ENCODE measurements around the gene FRY. TPM values are rescaled to one million over a fixed set of nuclear protein-coding genes. Genes with fewer than 3 reads are reported as not detected.

Gene FRY
- total and polyA plus RNA-seq, 9 of the 15 experiments (the other 6 are each of a cell fraction or from before 2014, with no cell fraction given) = 0.03 to 0.31 (median 0.11) TPM; not detected in 3

DNA sequence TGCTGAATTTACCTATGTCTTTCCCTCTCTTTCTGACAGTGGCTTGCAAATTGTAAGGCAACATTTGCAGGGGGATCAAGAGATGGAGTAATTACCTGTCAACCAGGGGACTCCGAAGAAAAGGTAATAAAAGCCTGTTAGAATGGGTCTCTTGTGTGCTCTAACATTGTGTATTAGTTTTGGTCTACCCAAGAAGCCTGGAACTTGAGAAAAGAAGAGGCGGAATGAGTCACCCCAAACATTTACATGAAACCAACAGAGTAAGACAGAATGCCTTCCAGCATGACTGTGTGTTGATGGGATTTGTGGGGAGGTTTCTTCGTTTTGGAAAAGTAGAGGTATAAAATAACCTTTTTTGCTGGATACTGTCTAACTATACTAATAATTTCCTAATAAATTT lies 246.9 kb downstream of the FRY start (continued):
- TF ChIP-seq NONO (IDR thresholded peaks at IDR 0.05; ENCODE audit: low read depth in 2 of 2, low read length in 1 of 2) (no peak), CCNT2 (IDR thresholded peaks at IDR 0.05; ENCODE audit: borderline replicate concordance, extremely low read depth, insufficient read length, low read depth, low read length) (no peak), ZNF449 (CRISPR knock-in tag; IDR thresholded peaks at IDR 0.05) (no peak)

- ATAC-seq (no peak), FAIRE-seq (no peak), DNase-seq (ENCODE audit: extremely low read depth in 1 of 4, low spot score in 3 of 4) (no peak)
- Histone ChIP-seq H3K27me3 (ENCODE audit: control insufficient read depth in 2 of 2, insufficient read depth in 2 of 2, low read length in 2 of 2) (peaks cover 3 to 6% of the 10 kb centered on the region in 2 experiments; a peak in 4 of 5 replicates), H3K27ac (ENCODE audit: extremely low read depth, low read depth, low read length) (no peak overlapping the region), H3K4me3 (no peak overlapping the region), H3K36me3 (ENCODE audit: control insufficient read depth, insufficient read depth, low read length) (no peaks in the 10 kb centered on the region), H4K20me1 (replicated peaks; ENCODE audit: control insufficient read depth, insufficient read depth, low read length) (no peaks in the 10 kb centered on the region), H3K4me1 (replicated peaks in 1 of 2; ENCODE audit: control insufficient read depth in 2 of 2, insufficient read depth in 2 of 2, low read length in 2 of 2) (no peaks in the 10 kb centered on the region), H3K9me1 (ENCODE audit: control insufficient read depth, insufficient read depth, low read length) (no peaks in the 10 kb centered on the region), H3K4me2 (ENCODE audit: insufficient read depth, low read length) (no peak overlapping the region), H3K79me2 (ENCODE audit: control insufficient read depth, insufficient read depth, low read length) (no peaks in the 10 kb centered on the region), H3K9ac (ENCODE audit: insufficient read depth in 1 of 2, low read depth in 2 of 2, low read length in 2 of 2) (no peak overlapping the region), H2AFZ (ENCODE audit: low read depth, low read length) (no peak overlapping the region), H3K9me3 (replicated peaks; ENCODE audit: control insufficient read depth, insufficient read depth, low read depth, low read length) (no peaks in the 10 kb centered on the region)
- in situ Hi-C loops (cut with MboI) (no loop called here), intact Hi-C loops (cut with micrococcal nuclease) (no loop called here)
- ChIA-PET CTCF (ENCODE audit: low intra/inter-chr PET ratio) (no interaction called here), POLR2A (interaction anchor here (0.6 to 1.3 kb wide), 2 partner anchors 9 to 1107 kb away, joined by 3 read pairs; no protein-coding TSS in a partner anchor)
- 0% methylated on average over 1 of the region's 1 CpG for WGBS (ENCODE audit: insufficient coverage, low coverage, missing lambda C conversion rate)
- BruUV-seq (replicated peaks) = no TSS peak
- TF ChIP-seq PHF8 (IDR thresholded peaks at IDR 0.05; ENCODE audit: borderline replicate concordance, low read length) (no peak), ZNF639 (CRISPR knock-in tag; conservative IDR thresholded peaks at IDR 0.05 in 1 of 2, IDR thresholded peaks at IDR 0.05 in 1 of 2) (no peak), BHLHE40 (IDR thresholded peaks at IDR 0.05; ENCODE audit: low read length) (no peak), POLR2AphosphoS5 (IDR thresholded peaks at IDR 0.05; ENCODE audit: control insufficient read depth, insufficient read depth, low read depth, low read length) (no peak), TBP (optimal IDR thresholded peaks at IDR 0.05; ENCODE audit: low read depth, low read length) (no peak), ZNF431 (CRISPR knock-in tag; IDR thresholded peaks at IDR 0.05) (no peak), GATAD2B (IDR thresholded peaks at IDR 0.05; ENCODE audit: borderline replicate concordance) (no peak), ZBTB49 (CRISPR knock-in tag; IDR thresholded peaks at IDR 0.05; ENCODE audit: borderline replicate concordance) (no peak)
Measured at GRCh38 chr13:32281096-32281495, 249.5 kb downstream of the FRY start.

Data from K562 (cell line).